ENCODE data around the gene GPRIN3. TPM values are rescaled to one million over a fixed set of nuclear protein-coding genes. Genes with fewer than 3 reads are reported as not detected.

GPRIN3 gene
- total RNA-seq, 2 experiments from 2014 or later: 9.2 to 9.4 TPM

GRCh38 chr4:89288430-89288829 is 19.2 kb downstream of the GPRIN3 start:
- H3K27ac Mint-ChIP-seq: peak overlapping the region; percentile 83
- H3K36me3 Mint-ChIP-seq: peaks cover 31% of the 10 kb centered on the region
- peaks cover 90% of the 10 kb centered on the region for H3K4me1 Mint-ChIP-seq
- H3K9me3 Mint-ChIP-seq: peaks cover 3% of the 10 kb centered on the region
- H3K27me3 Mint-ChIP-seq: no peaks in the 10 kb centered on the region
- H3K4me3 Mint-ChIP-seq: peak overlapping the region; percentile 44
- no peak for DNase-seq

DNA sequence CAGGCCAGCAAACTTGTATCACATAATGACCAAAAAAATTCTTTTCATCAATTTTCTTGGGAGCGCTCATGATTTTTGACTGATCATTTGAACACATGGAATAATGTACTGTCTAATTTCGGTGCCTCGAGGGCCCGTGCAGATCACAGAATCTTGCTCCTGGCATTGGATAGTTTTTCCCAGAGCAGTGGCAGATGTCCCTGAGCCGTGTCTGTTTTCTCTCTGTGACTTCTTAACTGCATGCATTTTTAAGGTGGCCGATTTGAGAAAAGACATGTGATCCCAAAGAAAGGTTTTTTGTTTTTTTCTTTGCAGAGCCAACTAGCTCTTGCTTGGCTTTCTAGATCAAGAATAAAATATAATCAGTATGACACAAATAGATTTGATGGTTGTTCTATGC is 19.7 kb downstream of the GPRIN3 start:
- H3K4me1 Mint-ChIP-seq: peaks cover 91% of the 10 kb centered on the region
- peaks cover 30% of the 10 kb centered on the region for H3K36me3 Mint-ChIP-seq
- H3K4me3 Mint-ChIP-seq: no peak overlapping the region
- H3K27me3 Mint-ChIP-seq: no peaks in the 10 kb centered on the region
- peaks cover 3% of the 10 kb centered on the region for H3K9me3 Mint-ChIP-seq
- peak overlapping the region; percentile 83 for H3K27ac Mint-ChIP-seq
- no peak for DNase-seq

- peaks cover 81% of the 10 kb centered on the region for H3K4me1 Mint-ChIP-seq
- no peaks in the 10 kb centered on the region for H3K27me3 Mint-ChIP-seq
- DNase-seq: no peak
- H3K4me3 Mint-ChIP-seq: peak overlapping the region; percentile 40
- H3K36me3 Mint-ChIP-seq: peaks cover 29% of the 10 kb centered on the region
- peak overlapping the region; percentile 67 for H3K27ac Mint-ChIP-seq
- peaks cover 5% of the 10 kb centered on the region for H3K9me3 Mint-ChIP-seq
Measured at GRCh38 chr4:89285745-89286144, 21.9 kb downstream of the GPRIN3 start.

DNA sequence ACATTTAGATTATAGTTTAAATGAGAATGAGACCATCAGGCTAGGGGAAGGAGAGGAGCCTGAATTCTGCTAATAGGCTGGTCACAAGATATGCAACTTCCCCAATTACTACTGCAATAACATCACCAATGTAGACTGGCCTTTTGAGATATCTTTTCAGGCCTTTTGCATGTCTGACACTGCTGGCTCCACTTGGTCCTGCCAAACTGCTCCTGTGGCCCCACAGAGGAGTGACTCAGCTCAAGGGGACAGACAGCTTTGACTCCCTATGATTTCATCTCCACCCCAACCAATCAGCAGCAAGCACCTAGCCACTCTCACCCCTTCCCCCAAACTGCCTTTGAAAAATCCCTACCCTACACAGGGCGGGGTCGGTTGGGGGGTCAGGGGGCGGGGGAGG is 22.8 kb downstream of the GPRIN3 start:
- no peak for DNase-seq
- Mint-ChIP-seq H3K9me3 (peaks cover 5% of the 10 kb centered on the region), H3K27me3 (no peaks in the 10 kb centered on the region), H3K4me3 (no peak overlapping the region), H3K4me1 (peaks cover 74% of the 10 kb centered on the region), H3K36me3 (peaks cover 28% of the 10 kb centered on the region), H3K27ac (peak overlapping the region; percentile 75)

DNA sequence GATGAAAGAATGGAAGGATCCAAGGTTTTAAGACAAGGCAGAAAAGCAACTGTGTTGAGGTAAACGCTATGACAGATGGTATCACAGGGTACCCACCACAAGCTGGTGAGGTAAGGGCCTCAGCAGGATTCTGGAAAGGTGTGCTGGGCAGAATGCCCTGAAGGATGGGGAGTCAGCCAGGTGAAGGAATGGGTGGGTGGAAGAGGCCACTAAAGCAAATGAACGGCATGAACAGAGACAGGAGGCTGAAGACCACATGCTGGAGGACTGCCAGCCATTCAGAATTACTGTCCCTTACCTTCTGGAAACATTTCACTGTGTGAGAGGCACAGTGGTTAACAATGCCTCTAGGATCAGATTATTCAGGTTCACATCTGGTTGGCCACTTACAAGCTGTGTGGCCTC is 23.6 kb downstream of the GPRIN3 start:
- Mint-ChIP-seq H3K27ac (peak overlapping the region; percentile 75), H3K4me3 (peak overlapping the region; percentile 16), H3K9me3 (peaks cover 5% of the 10 kb centered on the region), H3K36me3 (peaks cover 21% of the 10 kb centered on the region), H3K27me3 (no peaks in the 10 kb centered on the region), H3K4me1 (peaks cover 66% of the 10 kb centered on the region)
- DNase-seq: no peak

DNA sequence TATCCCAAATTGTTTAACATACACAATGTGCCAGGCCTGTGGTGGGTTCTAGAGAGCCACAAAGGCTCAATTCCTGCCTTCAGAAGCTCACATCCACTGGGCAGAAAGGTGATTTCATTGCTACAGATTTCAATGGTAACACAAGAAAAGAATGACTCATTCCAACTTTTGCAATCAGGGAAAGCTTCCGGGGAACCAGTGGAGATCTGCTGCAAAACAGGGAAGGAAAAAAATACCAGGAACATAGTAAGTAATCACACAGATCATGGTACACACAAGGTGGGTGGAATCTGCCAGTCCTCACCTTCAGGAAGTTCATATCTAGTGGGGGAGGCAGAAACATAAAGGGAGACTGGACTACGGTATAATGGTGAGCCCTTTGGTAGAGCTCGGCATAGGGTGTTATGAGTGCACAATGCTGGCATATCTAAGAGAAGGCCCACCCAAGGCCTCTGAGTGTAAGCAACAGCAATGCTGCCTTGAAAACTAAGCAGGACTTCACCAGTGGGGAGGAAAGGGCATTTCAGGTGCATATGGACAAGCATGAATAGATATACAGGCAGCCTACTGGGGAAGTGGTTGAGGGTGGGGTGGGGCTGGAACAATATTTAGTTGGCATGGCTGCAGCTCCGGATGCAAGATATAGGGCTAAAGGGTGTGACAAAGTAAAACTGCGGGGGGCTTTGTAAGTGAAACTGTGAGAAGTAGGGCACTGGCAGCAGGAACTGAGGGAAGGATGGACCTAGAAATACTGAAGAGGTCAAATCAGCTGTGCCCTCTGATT is 24.2 kb downstream of the GPRIN3 start:
- no peak for DNase-seq
- H3K36me3 Mint-ChIP-seq: peaks cover 21% of the 10 kb centered on the region
- H3K27me3 Mint-ChIP-seq: no peaks in the 10 kb centered on the region
- H3K27ac Mint-ChIP-seq: peak overlapping the region; percentile 74
- H3K4me3 Mint-ChIP-seq: peak overlapping the region; percentile 16
- H3K4me1 Mint-ChIP-seq: peaks cover 60% of the 10 kb centered on the region
- H3K9me3 Mint-ChIP-seq: peaks cover 5% of the 10 kb centered on the region

- Mint-ChIP-seq H3K36me3 (peaks cover 21% of the 10 kb centered on the region), H3K4me1 (peaks cover 23% of the 10 kb centered on the region), H3K27ac (no peak overlapping the region), H3K9me3 (peaks cover 8% of the 10 kb centered on the region), H3K4me3 (no peak overlapping the region), H3K27me3 (no peaks in the 10 kb centered on the region)
- no peak for DNase-seq
Measured at GRCh38 chr4:89279385-89279784, 28.2 kb downstream of the GPRIN3 start.

- peaks cover 19% of the 10 kb centered on the region for H3K36me3 Mint-ChIP-seq
- no peaks in the 10 kb centered on the region for H3K27me3 Mint-ChIP-seq
- peaks cover 10% of the 10 kb centered on the region for H3K4me1 Mint-ChIP-seq
- H3K9me3 Mint-ChIP-seq: peaks cover 8% of the 10 kb centered on the region
- no peak overlapping the region for H3K27ac Mint-ChIP-seq
- no peak overlapping the region for H3K4me3 Mint-ChIP-seq
- DNase-seq: no peak
Measured at GRCh38 chr4:89277412-89277811, 30.2 kb downstream of the GPRIN3 start.

DNA sequence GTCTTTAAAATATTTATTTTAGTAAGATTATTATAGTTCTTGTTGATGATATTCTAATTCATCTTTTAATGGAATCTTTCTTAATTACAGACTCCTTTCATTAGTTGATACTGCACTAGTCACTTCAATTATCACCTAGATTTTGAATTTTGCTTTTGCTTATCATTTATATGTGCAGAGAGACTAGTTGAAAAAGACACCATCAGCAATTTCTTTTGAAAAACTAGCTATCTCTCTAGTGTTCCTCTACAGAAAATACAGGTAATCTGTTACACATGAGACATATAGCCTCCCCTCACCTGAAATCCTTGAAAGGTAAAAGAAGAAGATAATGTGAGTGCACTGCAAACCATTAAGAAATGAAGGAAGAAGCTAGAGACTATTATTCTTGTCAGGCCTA is 31.3 kb downstream of the GPRIN3 start:
- DNase-seq: no peak
- Mint-ChIP-seq H3K27ac (no peak overlapping the region), H3K27me3 (no peaks in the 10 kb centered on the region), H3K9me3 (peaks cover 3% of the 10 kb centered on the region), H3K36me3 (peaks cover 16% of the 10 kb centered on the region), H3K4me3 (no peak overlapping the region), H3K4me1 (peaks cover 11% of the 10 kb centered on the region)

DNA sequence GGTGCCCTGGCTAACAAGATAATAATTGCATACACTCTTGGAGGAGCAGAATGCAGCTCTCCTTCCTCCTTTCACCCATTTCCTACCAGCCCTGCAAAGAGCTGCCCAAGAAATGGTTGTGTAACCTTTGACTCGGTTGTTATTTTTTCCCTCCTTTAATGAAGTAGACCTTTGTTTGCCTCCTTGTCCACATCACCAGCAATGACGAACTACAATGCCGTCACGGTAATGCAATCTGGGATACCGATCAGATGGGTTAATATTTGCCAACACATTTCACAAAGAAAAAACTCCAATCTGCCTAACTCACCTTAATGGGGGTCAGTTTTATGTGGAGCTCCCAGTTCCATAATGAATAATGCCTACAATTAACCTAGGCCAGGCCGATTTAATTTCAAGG is 32.0 kb downstream of the GPRIN3 start:
- no peak overlapping the region for H3K27ac Mint-ChIP-seq
- DNase-seq: no peak

DNA sequence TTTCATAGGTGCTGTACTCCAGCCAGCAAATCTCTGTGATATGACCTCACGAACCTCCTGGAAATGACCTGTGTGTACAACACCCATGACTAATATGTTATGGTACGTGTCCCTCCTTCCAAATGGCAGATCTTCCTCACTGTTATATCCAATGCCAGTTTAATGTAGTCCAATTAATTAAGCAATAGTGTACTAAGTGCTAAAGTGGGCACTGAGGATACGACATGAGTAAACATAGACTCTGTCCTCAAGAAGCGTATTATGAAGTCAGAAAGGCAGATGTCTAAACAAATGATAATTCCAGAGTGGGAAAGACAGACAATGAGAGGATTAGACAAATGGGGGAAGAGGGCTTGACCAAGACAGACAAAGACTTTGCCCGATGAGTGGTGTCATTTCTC is 33.9 kb downstream of the GPRIN3 start:
- peaks cover 19% of the 10 kb centered on the region for H3K4me1 Mint-ChIP-seq
- peaks cover 15% of the 10 kb centered on the region for H3K36me3 Mint-ChIP-seq
- H3K27me3 Mint-ChIP-seq: no peaks in the 10 kb centered on the region
- DNase-seq: no peak
- H3K4me3 Mint-ChIP-seq: no peak overlapping the region
- H3K9me3 Mint-ChIP-seq: peaks cover 3% of the 10 kb centered on the region
- H3K27ac Mint-ChIP-seq: no peak overlapping the region

More for the DNA sequence above, 32.0 kb downstream of the GPRIN3 start:
- peaks cover 15% of the 10 kb centered on the region for H3K36me3 Mint-ChIP-seq
- peaks cover 3% of the 10 kb centered on the region for H3K9me3 Mint-ChIP-seq
- no peak overlapping the region for H3K4me3 Mint-ChIP-seq
- H3K27me3 Mint-ChIP-seq: no peaks in the 10 kb centered on the region
- H3K4me1 Mint-ChIP-seq: peaks cover 14% of the 10 kb centered on the region

GRCh38 chr4:89270792-89271191 is 36.8 kb downstream of the GPRIN3 start:
- no peak for DNase-seq
- H3K27ac Mint-ChIP-seq: no peak overlapping the region
- peaks cover 11% of the 10 kb centered on the region for H3K36me3 Mint-ChIP-seq
- no peak overlapping the region for H3K4me3 Mint-ChIP-seq
- peaks cover 27% of the 10 kb centered on the region for H3K4me1 Mint-ChIP-seq
- H3K27me3 Mint-ChIP-seq: no peaks in the 10 kb centered on the region
- no peaks in the 10 kb centered on the region for H3K9me3 Mint-ChIP-seq

DNA sequence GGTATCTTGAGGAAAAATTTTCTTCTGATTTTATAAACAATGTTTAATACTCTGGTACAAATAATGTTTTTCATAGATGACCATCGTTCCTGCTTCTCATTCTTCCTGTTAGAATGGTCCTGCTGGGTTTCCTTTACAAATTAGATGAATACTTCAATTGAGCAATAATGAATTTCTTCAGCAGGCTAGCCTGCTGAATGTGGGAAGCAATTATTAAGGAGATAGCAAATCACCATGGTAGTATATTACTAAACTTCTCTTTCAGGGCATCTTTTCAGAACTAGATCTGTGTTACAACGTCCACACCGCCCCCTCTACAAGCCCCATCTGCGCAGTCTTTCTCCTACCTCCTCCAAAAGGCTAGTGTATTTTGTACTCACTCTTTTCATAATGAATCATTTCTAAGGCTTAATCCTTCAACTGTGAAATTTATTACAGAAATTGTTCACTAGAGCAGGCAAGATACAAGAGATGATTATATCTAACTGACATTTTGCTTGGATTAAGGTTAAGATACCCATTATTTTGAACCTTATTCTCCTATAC is 38.4 kb downstream of the GPRIN3 start:
- DNase-seq: no peak
- no peak overlapping the region for H3K4me3 Mint-ChIP-seq
- H3K27me3 Mint-ChIP-seq: no peaks in the 10 kb centered on the region
- H3K4me1 Mint-ChIP-seq: peaks cover 30% of the 10 kb centered on the region
- no peak overlapping the region for H3K27ac Mint-ChIP-seq
- H3K9me3 Mint-ChIP-seq: peaks cover 3% of the 10 kb centered on the region
- H3K36me3 Mint-ChIP-seq: peaks cover 15% of the 10 kb centered on the region

DNA sequence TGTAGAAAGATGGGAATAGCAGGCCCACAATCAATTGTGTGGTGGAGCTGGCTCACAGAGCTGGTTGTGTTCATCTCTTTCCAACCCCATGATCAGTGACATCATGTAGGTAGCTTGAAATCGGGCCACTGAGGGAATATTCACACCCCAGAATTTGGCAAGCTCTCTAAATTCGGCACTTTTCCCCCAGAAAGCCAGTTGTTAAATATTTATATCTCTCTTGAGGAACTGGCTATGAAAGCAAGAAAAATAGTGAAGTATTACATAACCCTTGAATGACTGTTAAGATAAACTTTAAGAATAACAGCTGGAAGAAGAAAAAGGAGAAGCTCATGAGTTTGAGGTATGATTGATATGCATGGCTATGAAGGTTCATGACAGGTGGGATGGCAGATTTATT is 38.9 kb downstream of the GPRIN3 start:
- Mint-ChIP-seq H3K36me3 (peaks cover 16% of the 10 kb centered on the region), H3K4me1 (peaks cover 31% of the 10 kb centered on the region), H3K27ac (no peak overlapping the region), H3K4me3 (no peak overlapping the region), H3K9me3 (peaks cover 5% of the 10 kb centered on the region), H3K27me3 (no peaks in the 10 kb centered on the region)
- no peak for DNase-seq

GRCh38 chr4:89267846-89268245 is 39.8 kb downstream of the GPRIN3 start:
- peaks cover 31% of the 10 kb centered on the region for H3K4me1 Mint-ChIP-seq
- peaks cover 5% of the 10 kb centered on the region for H3K9me3 Mint-ChIP-seq
- no peak overlapping the region for H3K4me3 Mint-ChIP-seq
- no peak overlapping the region for H3K27ac Mint-ChIP-seq
- H3K27me3 Mint-ChIP-seq: no peaks in the 10 kb centered on the region
- DNase-seq: no peak
- peaks cover 16% of the 10 kb centered on the region for H3K36me3 Mint-ChIP-seq

GRCh38 chr4:89267392-89267791 is 40.2 kb downstream of the GPRIN3 start:
- no peak for DNase-seq
- Mint-ChIP-seq H3K27me3 (no peaks in the 10 kb centered on the region), H3K27ac (no peak overlapping the region), H3K4me1 (peaks cover 27% of the 10 kb centered on the region), H3K9me3 (peaks cover 5% of the 10 kb centered on the region), H3K36me3 (peaks cover 14% of the 10 kb centered on the region), H3K4me3 (no peak overlapping the region)
